Fibroblast of skin of left biceps (primary cell): ENCODE results near the gene CSNK1G1.
"Not testable (repeated sequence)": the region's sequence is repeated elsewhere in the genome, so short reads cannot be mapped to it uniquely, and the experiment has no call there.

Source experiments
- DNase-seq, 2 experiments: peaks; one replicate each; pipeline ENCODE4 v3.0.0-alpha.2; 2013; ENCODE audit warnings: low read depth in 2 of 2

CSNK1G1 gene

GRCh38 chr15:64133623-64134344, 222.2 kb downstream of the CSNK1G1 start:
- DNase-seq: no peak

- DNase-seq: no peak
Measured at GRCh38 chr15:64132217-64132616, 223.8 kb downstream of the CSNK1G1 start.

GRCh38 chr15:64131547-64131946, 224.4 kb downstream of the CSNK1G1 start:
- no peak for DNase-seq

GRCh38 chr15:64130159-64130558, 225.8 kb downstream of the CSNK1G1 start:
- no peak for DNase-seq

- DNase-seq: no peak
Measured at GRCh38 chr15:64127521-64128270, 228.3 kb downstream of the CSNK1G1 start.

GRCh38 chr15:64125978-64126377, 230.0 kb downstream of the CSNK1G1 start:
- no peak for DNase-seq

GRCh38 chr15:64122936-64123351, 233.0 kb downstream of the CSNK1G1 start:
- no peak for DNase-seq

GRCh38 chr15:64122444-64122843, 233.5 kb downstream of the CSNK1G1 start:
- no peak for DNase-seq

GRCh38 chr15:64121614-64122013, 234.4 kb downstream of the CSNK1G1 start:
- DNase-seq: no peak

- DNase-seq: not testable (repeated sequence)
Measured at GRCh38 chr15:64120322-64120721, 235.7 kb downstream of the CSNK1G1 start.

GRCh38 chr15:64117759-64118487, 238.1 kb downstream of the CSNK1G1 start:
- no peak for DNase-seq
